ENCODE data around the gene CARNS1. TPM values are rescaled to one million over a fixed set of nuclear protein-coding genes. Genes with fewer than 3 reads are reported as not detected.

The CARNS1 gene
- total RNA-seq, 1 donor from 2014 or later: 0.23 TPM

- peak overlapping the region; percentile 20 for H3K4me3 Mint-ChIP-seq (ENCODE audit: unreplicated experiment)
- Histone ChIP-seq H3K36me3 (ENCODE audit: insufficient read depth, low read length) (no peaks in the 10 kb centered on the region), H4K20me1 (ENCODE audit: insufficient read depth, low read length) (peaks cover 18% of the 10 kb centered on the region), H3K27ac (ENCODE audit: low read depth, low read length) (peak overlapping the region; percentile 95), H2AFZ (ENCODE audit: low read depth, low read length) (no peak overlapping the region), H3K27me3 (ENCODE audit: insufficient read depth, low read length) (no peaks in the 10 kb centered on the region), H3K4me1 (ENCODE audit: insufficient read depth, low read length) (peaks cover 52% of the 10 kb centered on the region), H3K4me3 (ENCODE audit: insufficient read depth, low read depth, low read length) (no peak overlapping the region), H3K4me2 (ENCODE audit: low read length) (peak overlapping the region; percentile 93), H3K79me2 (ENCODE audit: insufficient read depth, low read length) (peaks cover 24% of the 10 kb centered on the region), H3K9ac (ENCODE audit: low read length) (peak overlapping the region; percentile 93), H3K9me3 (ENCODE audit: insufficient read depth, low read depth, low read length) (no peaks in the 10 kb centered on the region)
- H3K4me1 Mint-ChIP-seq (ENCODE audit: low read depth, unreplicated experiment): peaks cover 29% of the 10 kb centered on the region
- no peak for TF ChIP-seq EZH2 (IDR thresholded peaks at IDR 0.05; ENCODE audit: insufficient read depth, low read length)
- TF ChIP-seq CTCF (IDR thresholded peaks at IDR 0.05; ENCODE audit: insufficient read depth, low read depth, low read length): no peak
- no peaks in the 10 kb centered on the region for H3K9me3 Mint-ChIP-seq (ENCODE audit: unreplicated experiment)
- H3K27ac Mint-ChIP-seq (ENCODE audit: unreplicated experiment): peak overlapping the region; percentile 62
- peaks cover under 1% of the 10 kb centered on the region for H3K27me3 Mint-ChIP-seq (ENCODE audit: low read depth, unreplicated experiment)
- FAIRE-seq: no peak
- DNase-seq (ENCODE audit: low read depth): no peak
- H3K36me3 Mint-ChIP-seq (ENCODE audit: low read depth, unreplicated experiment): no peaks in the 10 kb centered on the region
Measured at GRCh38 chr11:67375320-67376055, 40.0 kb upstream of the CARNS1 start.

- H3K4me3 Mint-ChIP-seq (ENCODE audit: unreplicated experiment): peak overlapping the region; percentile 20
- peaks cover 22% of the 10 kb centered on the region for H3K4me1 Mint-ChIP-seq (ENCODE audit: low read depth, unreplicated experiment)
- Histone ChIP-seq H3K79me2 (ENCODE audit: insufficient read depth, low read length) (peaks cover 17% of the 10 kb centered on the region), H3K4me3 (ENCODE audit: insufficient read depth, low read depth, low read length) (no peak overlapping the region), H4K20me1 (ENCODE audit: insufficient read depth, low read length) (peaks cover 10% of the 10 kb centered on the region), H3K4me2 (ENCODE audit: low read length) (peak overlapping the region; percentile 53), H3K9ac (ENCODE audit: low read length) (peak overlapping the region; percentile 53), H3K4me1 (ENCODE audit: insufficient read depth, low read length) (peaks cover 45% of the 10 kb centered on the region), H3K36me3 (ENCODE audit: insufficient read depth, low read length) (no peaks in the 10 kb centered on the region), H3K27ac (ENCODE audit: low read depth, low read length) (no peak overlapping the region), H3K27me3 (ENCODE audit: insufficient read depth, low read length) (no peaks in the 10 kb centered on the region), H3K9me3 (ENCODE audit: insufficient read depth, low read depth, low read length) (no peaks in the 10 kb centered on the region), H2AFZ (ENCODE audit: low read depth, low read length) (no peak overlapping the region)
- DNase-seq (ENCODE audit: low read depth): no peak
- H3K27me3 Mint-ChIP-seq (ENCODE audit: low read depth, unreplicated experiment): peaks cover 6% of the 10 kb centered on the region
- TF ChIP-seq CTCF (IDR thresholded peaks at IDR 0.05; ENCODE audit: insufficient read depth, low read depth, low read length): no peak
- no peak for TF ChIP-seq EZH2 (IDR thresholded peaks at IDR 0.05; ENCODE audit: insufficient read depth, low read length)
- FAIRE-seq: no peak
- H3K36me3 Mint-ChIP-seq (ENCODE audit: low read depth, unreplicated experiment): no peaks in the 10 kb centered on the region
- no peaks in the 10 kb centered on the region for H3K9me3 Mint-ChIP-seq (ENCODE audit: unreplicated experiment)
- peak overlapping the region; percentile 62 for H3K27ac Mint-ChIP-seq (ENCODE audit: unreplicated experiment)
Measured at GRCh38 chr11:67376063-67376820, 39.2 kb upstream of the CARNS1 start.

Measured in astrocyte (in vitro differentiated cells and primary cell).